GM18870 (cell line): ENCODE measurements around the gene ANAPC15.

Source experiments
- ATAC-seq: cut with Tn5 transposase; IDR thresholded peaks from one replicate; pipeline ENCODE4 v1.9.1; 2021; ENCODE audit warnings: moderate library complexity; ENCODE audit not compliant: unreplicated experiment

The ANAPC15 gene

GRCh38 chr11:72125956-72126355, 13.5 kb upstream of the ANAPC15 start:
- ATAC-seq: no peak

- ATAC-seq: no peak
Observed at GRCh38 chr11:72124046-72124445, 11.6 kb upstream of the ANAPC15 start.

GRCh38 chr11:72123117-72123653, 10.7 kb upstream of the ANAPC15 start:
- ATAC-seq: no peak

- no peak for ATAC-seq
Observed at GRCh38 chr11:72122607-72123006, 10.1 kb upstream of the ANAPC15 start.

GRCh38 chr11:72120930-72121329, 8.4 kb upstream of the ANAPC15 start:
- ATAC-seq: no peak

GRCh38 chr11:72119198-72119597, 6.7 kb upstream of the ANAPC15 start:
- ATAC-seq: no peak

- ATAC-seq: no peak
Observed at GRCh38 chr11:72116019-72116755, 3.7 kb upstream of the ANAPC15 start.

GRCh38 chr11:72114570-72114969, 2.1 kb upstream of the ANAPC15 start:
- ATAC-seq: no peak

- no peak for ATAC-seq
Observed at GRCh38 chr11:72112978-72113808, 698 bp upstream of the ANAPC15 start.

- peak; percentile 2 for ATAC-seq
Observed at GRCh38 chr11:72111300-72112142, 974 bp downstream of the ANAPC15 start.

- ATAC-seq: no peak
Observed at GRCh38 chr11:72105888-72106287, 6.6 kb downstream of the ANAPC15 start, which contains the start of gene TOMT. TOMT (plus strand) TSS chr11:72105924; CDS start chr11:72105952, 28 bp downstream.

- no peak for ATAC-seq
Observed at GRCh38 chr11:72103754-72104167, 8.7 kb downstream of the ANAPC15 start.

GRCh38 chr11:72102946-72103753, 9.3 kb downstream of the ANAPC15 start, which contains the start of gene LAMTOR1:
LAMTOR1 (minus strand) TSS chr11:72103297; CDS start chr11:72103224, 73 bp downstream.
- ATAC-seq: peak; percentile 64

GRCh38 chr11:72102631-72102945, 9.9 kb downstream of the ANAPC15 start:
- peak; percentile 13 for ATAC-seq

GRCh38 chr11:72102162-72102561, 10.3 kb downstream of the ANAPC15 start:
- ATAC-seq: no peak

GRCh38 chr11:72100462-72100861, 12.0 kb downstream of the ANAPC15 start:
- no peak for ATAC-seq

- ATAC-seq: no peak
Observed at GRCh38 chr11:72100009-72100408, 12.5 kb downstream of the ANAPC15 start.

GRCh38 chr11:72098741-72099140, 13.8 kb downstream of the ANAPC15 start:
- no peak for ATAC-seq

GRCh38 chr11:72091292-72091691, 21.2 kb downstream of the ANAPC15 start:
- ATAC-seq: no peak
